ENCODE results near the gene ECI1. TPM values are rescaled to one million over a fixed set of nuclear protein-coding genes. Genes with fewer than 3 reads are reported as not detected.
A peak's percentile ranks its signal among the peaks of the same experiment; 100 is the strongest.
"Not testable (repeated sequence)": the region's sequence is repeated elsewhere in the genome, so short reads cannot be mapped to it uniquely, and the experiment has no call there.

Gene ECI1
- total RNA-seq, 2 donors from 2014 or later, result 75.8 to 94.7 TPM

GRCh38 chr16:2243781-2244180 is 7.6 kb downstream of the ECI1 start:
- Mint-ChIP-seq H3K36me3 (ENCODE audit: low read depth) (peaks cover 46% of the 10 kb centered on the region), H3K4me1 (no peaks in the 10 kb centered on the region), H3K4me3 (no peak overlapping the region), H3K9me3 (no peaks in the 10 kb centered on the region), H3K27ac (no peak overlapping the region), H3K27me3 (ENCODE audit: insufficient read depth) (no peaks in the 10 kb centered on the region)
- H3K9me3 ChIP-seq (ENCODE audit: control insufficient read depth, low read length), result no peaks in the 10 kb centered on the region
- no peak for DNase-seq
- no peak overlapping the region for H3K9ac ChIP-seq (ENCODE audit: extremely low read depth, low read length, poor library complexity, severe bottlenecking)
- H3K27ac ChIP-seq (ENCODE audit: low read depth, low read length), result no peak overlapping the region
- TF ChIP-seq, protein P1, sequence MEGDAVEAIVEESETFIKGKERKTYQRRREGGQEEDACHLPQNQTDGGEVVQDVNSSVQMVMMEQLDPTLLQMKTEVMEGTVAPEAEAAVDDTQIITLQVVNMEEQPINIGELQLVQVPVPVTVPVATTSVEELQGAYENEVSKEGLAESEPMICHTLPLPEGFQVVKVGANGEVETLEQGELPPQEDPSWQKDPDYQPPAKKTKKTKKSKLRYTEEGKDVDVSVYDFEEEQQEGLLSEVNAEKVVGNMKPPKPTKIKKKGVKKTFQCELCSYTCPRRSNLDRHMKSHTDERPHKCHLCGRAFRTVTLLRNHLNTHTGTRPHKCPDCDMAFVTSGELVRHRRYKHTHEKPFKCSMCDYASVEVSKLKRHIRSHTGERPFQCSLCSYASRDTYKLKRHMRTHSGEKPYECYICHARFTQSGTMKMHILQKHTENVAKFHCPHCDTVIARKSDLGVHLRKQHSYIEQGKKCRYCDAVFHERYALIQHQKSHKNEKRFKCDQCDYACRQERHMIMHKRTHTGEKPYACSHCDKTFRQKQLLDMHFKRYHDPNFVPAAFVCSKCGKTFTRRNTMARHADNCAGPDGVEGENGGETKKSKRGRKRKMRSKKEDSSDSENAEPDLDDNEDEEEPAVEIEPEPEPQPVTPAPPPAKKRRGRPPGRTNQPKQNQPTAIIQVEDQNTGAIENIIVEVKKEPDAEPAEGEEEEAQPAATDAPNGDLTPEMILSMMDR (conservative IDR thresholded peaks at IDR 0.05), result no peak
- no peak overlapping the region for H3K4me3 ChIP-seq (ENCODE audit: low read length)
- H3K27me3 ChIP-seq (ENCODE audit: control insufficient read depth, insufficient read depth, low read length, poor library complexity, severe bottlenecking), result no peaks in the 10 kb centered on the region
- peaks cover 53% of the 10 kb centered on the region for H3K36me3 ChIP-seq (ENCODE audit: control insufficient read depth, insufficient read depth, low read length)
- H3K4me1 ChIP-seq (ENCODE audit: control insufficient read depth, insufficient read depth, low read length), result no peaks in the 10 kb centered on the region
- WGBS, 2 experiments (ENCODE audit: insufficient coverage in 1 of 2, insufficient read length in 1 of 2), result 95% methylated on average over 11 of the region's 11 CpGs; no CpG with 5 or more reads in 1 of the 2 experiments

DNA sequence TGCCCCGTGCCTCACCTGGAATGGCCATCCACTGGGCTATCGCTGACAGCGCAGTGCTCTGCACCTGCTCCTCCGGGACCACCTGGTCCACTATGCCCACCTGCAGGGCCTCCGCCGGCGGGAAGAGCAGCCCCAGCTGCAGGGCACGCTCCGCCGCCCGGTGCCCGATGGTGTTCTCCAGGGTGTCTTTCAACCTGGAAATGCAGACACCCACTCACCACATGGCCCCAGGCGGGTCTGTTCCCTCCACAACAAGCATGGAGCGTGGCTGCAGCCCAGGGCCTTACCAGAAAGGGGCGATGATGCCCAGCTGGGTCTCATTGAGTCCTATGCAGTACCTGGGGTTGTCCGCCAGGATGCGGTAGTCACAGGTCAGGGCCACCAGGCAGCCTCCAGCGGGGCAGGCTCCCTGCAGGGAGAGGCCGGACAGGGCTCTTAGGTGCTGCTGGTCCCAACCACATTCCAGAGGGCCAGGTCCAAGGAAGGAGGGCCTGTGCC is 8.3 kb downstream of the ECI1 start:
- no peaks in the 10 kb centered on the region for H3K9me3 ChIP-seq (ENCODE audit: control insufficient read depth, low read length)
- peaks cover 3% of the 10 kb centered on the region for H3K27me3 ChIP-seq (ENCODE audit: control insufficient read depth, insufficient read depth, low read length, poor library complexity, severe bottlenecking)
- TF ChIP-seq, protein P1 (conservative IDR thresholded peaks at IDR 0.05), result peak; percentile 61
- H3K4me1 ChIP-seq (ENCODE audit: control insufficient read depth, insufficient read depth, low read length), result no peaks in the 10 kb centered on the region
- DNase-seq, result peak; percentile 84
- Mint-ChIP-seq H3K27me3 (ENCODE audit: insufficient read depth) (peaks cover 2% of the 10 kb centered on the region), H3K4me3 (no peak overlapping the region), H3K27ac (no peak overlapping the region), H3K4me1 (no peaks in the 10 kb centered on the region), H3K9me3 (no peaks in the 10 kb centered on the region), H3K36me3 (ENCODE audit: low read depth) (peaks cover 42% of the 10 kb centered on the region)
- H3K9ac ChIP-seq (ENCODE audit: extremely low read depth, low read length, poor library complexity, severe bottlenecking), result no peak overlapping the region
- no peak overlapping the region for H3K27ac ChIP-seq (ENCODE audit: low read depth, low read length)
- H3K4me3 ChIP-seq (ENCODE audit: low read length), result no peak overlapping the region
- H3K36me3 ChIP-seq (ENCODE audit: control insufficient read depth, insufficient read depth, low read length), result peaks cover 48% of the 10 kb centered on the region
- whole genome bisulfite sequencing, 2 experiments (ENCODE audit: insufficient coverage in 1 of 2, insufficient read length in 1 of 2), result 97 to 98% methylated on average over 14 to 19 of the region's 19 CpGs

DNA sequence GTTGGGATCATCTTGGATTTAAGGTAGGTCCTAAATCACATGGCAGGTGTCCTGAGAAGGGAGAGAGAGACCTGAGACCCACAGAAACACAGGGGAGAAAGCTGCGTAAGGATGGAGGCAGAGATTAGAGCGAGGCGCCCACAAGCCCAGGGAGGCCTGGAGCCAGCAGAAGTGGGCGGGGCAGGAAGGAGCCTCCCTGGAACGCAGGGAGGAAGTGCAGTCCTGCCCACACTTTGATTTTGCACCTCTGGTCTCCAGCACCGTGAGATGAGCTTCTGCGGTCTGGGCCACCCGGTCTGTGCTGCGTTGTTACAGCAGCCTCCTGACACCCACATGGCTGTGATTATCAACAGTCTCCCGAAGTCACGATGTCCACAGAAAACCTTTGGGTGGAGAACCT is 8.8 kb downstream of the ECI1 start:
- H3K9me3 ChIP-seq (ENCODE audit: control insufficient read depth, low read length), result no peaks in the 10 kb centered on the region
- Mint-ChIP-seq H3K9me3 (no peaks in the 10 kb centered on the region), H3K36me3 (ENCODE audit: low read depth) (peaks cover 40% of the 10 kb centered on the region), H3K27ac (no peak overlapping the region), H3K4me3 (no peak overlapping the region), H3K4me1 (no peaks in the 10 kb centered on the region), H3K27me3 (ENCODE audit: insufficient read depth) (peaks cover 4% of the 10 kb centered on the region)
- no peak overlapping the region for H3K4me3 ChIP-seq (ENCODE audit: low read length)
- DNase-seq, result no peak
- H3K36me3 ChIP-seq (ENCODE audit: control insufficient read depth, insufficient read depth, low read length), result peaks cover 48% of the 10 kb centered on the region
- no peaks in the 10 kb centered on the region for H3K4me1 ChIP-seq (ENCODE audit: control insufficient read depth, insufficient read depth, low read length)
- 95 to 100% methylated on average over 6 to 11 of the region's 11 CpGs for WGBS, 2 experiments (ENCODE audit: insufficient coverage in 1 of 2, insufficient read length in 1 of 2)
- H3K9ac ChIP-seq (ENCODE audit: extremely low read depth, low read length, poor library complexity, severe bottlenecking), result no peak overlapping the region
- peaks cover 8% of the 10 kb centered on the region for H3K27me3 ChIP-seq (ENCODE audit: control insufficient read depth, insufficient read depth, low read length, poor library complexity, severe bottlenecking)
- no peak overlapping the region for H3K27ac ChIP-seq (ENCODE audit: low read depth, low read length)
- TF ChIP-seq, protein P1 (conservative IDR thresholded peaks at IDR 0.05), result no peak

GRCh38 chr16:2240331-2240730 is 11.1 kb downstream of the ECI1 start:
- not testable (repeated sequence) for H3K9ac ChIP-seq (ENCODE audit: extremely low read depth, low read length, poor library complexity, severe bottlenecking); H3K27ac ChIP-seq (ENCODE audit: low read depth, low read length); H3K9me3 Mint-ChIP-seq; H3K4me3 ChIP-seq (ENCODE audit: low read length); H3K27ac Mint-ChIP-seq; H3K4me1 Mint-ChIP-seq; H3K4me3 Mint-ChIP-seq; H3K9me3 ChIP-seq (ENCODE audit: control insufficient read depth, low read length); DNase-seq; H3K4me1 ChIP-seq (ENCODE audit: control insufficient read depth, insufficient read depth, low read length)
- WGBS, 2 experiments (ENCODE audit: insufficient coverage in 1 of 2, insufficient read length in 1 of 2), result 92 to 100% methylated on average over 5 to 9 of the region's 9 CpGs
- H3K27me3 ChIP-seq (ENCODE audit: control insufficient read depth, insufficient read depth, low read length, poor library complexity, severe bottlenecking), result peaks cover 25% of the 10 kb centered on the region
- Mint-ChIP-seq H3K36me3 (ENCODE audit: low read depth) (peaks cover 28% of the 10 kb centered on the region), H3K27me3 (ENCODE audit: insufficient read depth) (peaks cover 22% of the 10 kb centered on the region)
- H3K36me3 ChIP-seq (ENCODE audit: control insufficient read depth, insufficient read depth, low read length), result peaks cover 32% of the 10 kb centered on the region

All from endodermal cell (in vitro differentiated cells).